Stimulated activated CD4-positive, alpha-beta T cell treated with anti-CD3 and anti-CD28 coated beads, Interleukin-12 subunit alpha, Interleukin-12 subunit beta, amount 100 ng/mL, for 24 hours (primary cell): ENCODE results near the gene MYOM3.

Experiments used
- DNase-seq, 2 experiments: peaks; one replicate each; pipeline ENCODE4 v3.0.0-alpha.2; 2020; ENCODE audit warnings: low read depth in 2 of 2

MYOM3 gene

DNA sequence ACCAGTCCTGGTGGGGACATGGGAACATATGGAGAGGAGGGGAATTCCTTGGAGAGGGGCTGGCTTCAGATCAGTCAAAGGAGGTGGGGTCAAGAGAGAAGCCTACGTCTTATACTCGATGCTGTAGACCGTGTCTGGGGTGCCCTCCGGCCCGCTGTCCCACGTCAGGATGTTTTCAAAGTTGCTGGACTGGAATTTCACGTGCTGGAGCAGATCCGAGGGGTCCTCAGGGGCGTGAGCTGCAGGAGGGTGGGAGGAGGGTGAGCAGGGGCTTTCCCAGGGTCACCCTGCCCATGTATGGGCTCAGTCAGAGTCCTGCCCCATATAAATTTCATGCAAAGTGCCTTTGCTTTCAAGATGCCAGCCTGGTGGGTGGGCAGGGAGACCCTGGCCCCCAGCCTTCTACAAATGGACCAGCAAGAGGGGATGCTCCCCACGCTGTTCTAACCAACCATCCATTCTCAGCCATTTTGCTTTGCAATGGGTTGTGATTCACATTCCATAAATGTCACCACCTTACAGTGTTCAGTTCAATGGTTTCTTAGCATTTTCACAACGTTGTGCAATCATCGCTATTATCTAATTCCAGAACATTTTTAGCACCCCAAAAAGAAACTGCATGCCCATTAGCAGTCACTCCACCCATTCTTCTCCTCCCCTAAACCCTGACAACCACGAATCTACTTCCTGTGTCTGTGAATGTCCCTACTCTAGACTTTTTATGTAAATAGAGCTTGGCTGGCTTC lies 26.7 kb upstream of the MYOM3 start:
- DNase-seq: no peak

DNA sequence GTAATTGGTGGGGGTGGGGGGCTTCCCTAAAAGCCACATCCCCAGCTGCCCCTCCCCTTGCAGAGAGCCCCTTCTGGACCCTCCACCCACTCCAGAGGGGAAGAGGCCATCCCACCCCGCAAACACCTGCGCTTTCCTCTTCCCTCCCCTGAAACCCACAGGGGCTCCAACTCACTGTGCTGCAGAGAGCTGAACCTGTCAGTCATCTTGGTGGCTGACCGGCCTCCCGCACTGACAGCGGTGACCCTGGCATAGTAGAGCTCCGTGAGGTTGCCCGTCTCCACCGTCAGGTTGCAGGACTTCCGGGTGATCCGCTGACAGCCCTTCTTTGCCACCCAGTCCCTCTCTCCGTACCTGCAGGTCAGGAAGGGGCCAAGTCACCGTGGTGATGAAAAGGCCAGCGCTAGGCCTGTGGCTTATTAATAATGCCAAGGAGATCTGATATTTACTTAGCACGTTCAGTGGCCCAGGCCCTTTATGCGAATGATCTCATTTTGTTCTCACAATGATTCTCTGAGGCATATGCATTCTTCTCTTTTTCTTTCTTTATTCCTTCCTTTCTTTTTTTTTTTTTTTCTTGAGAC lies 25.1 kb upstream of the MYOM3 start:
- DNase-seq: no peak

DNA sequence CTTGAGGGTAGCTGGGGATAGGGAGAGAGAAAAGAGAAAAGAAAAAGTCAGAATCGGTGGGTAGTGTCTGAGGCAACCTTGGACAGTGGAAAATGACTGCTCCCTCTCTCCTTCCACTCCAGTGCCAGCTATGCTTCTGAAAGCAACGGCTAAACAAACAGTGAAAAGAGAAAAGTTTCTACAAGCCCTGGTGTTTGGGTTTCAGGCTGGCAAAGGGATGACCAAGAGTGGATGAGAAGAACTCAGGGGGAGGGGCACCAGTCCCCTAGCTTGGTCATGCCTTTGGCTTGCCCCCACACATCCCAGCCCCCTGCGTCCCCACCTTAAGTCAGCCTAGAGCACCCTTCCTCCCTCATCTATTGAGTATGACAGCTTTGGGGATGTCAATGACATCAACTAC lies 22.4 kb upstream of the MYOM3 start:
- DNase-seq: no peak

DNA sequence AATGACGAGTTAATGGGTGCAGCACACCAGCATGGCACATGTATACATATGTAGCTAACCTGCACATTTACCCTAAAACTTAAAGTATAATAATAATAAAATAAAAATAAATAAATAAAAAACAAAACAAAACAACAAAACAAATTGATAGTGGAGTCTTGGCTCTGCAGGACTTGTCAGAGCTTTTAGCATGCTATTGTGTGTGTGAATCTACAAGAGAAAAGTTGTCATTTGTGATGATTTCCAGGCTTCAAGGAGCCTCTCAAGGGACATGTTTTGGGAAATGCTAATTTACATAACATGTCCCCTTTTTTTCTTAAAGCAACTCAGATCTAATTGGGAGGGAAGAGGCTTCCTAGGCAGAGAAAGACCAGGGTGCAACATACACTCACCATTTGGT lies 21.9 kb upstream of the MYOM3 start:
- no peak for DNase-seq

DNA sequence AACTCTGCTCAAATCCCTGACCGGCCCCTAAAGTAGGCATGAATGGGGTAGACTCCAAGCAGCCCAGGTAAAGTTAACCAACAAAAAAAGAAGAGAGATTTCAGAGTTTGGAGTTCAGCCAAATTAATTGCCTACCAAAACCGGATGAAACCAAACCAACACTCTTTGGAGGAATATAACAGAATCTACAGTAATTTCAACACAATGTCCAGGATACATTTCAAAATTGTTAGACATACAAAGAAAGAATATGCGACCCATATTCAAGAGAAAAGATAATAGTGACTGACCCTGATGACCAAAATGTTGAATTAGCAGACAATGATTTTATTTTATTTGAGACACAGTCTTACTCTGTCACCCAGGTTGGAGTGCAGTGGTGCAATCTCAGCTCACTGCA lies 18.4 kb upstream of the MYOM3 start:
- no peak for DNase-seq

DNA sequence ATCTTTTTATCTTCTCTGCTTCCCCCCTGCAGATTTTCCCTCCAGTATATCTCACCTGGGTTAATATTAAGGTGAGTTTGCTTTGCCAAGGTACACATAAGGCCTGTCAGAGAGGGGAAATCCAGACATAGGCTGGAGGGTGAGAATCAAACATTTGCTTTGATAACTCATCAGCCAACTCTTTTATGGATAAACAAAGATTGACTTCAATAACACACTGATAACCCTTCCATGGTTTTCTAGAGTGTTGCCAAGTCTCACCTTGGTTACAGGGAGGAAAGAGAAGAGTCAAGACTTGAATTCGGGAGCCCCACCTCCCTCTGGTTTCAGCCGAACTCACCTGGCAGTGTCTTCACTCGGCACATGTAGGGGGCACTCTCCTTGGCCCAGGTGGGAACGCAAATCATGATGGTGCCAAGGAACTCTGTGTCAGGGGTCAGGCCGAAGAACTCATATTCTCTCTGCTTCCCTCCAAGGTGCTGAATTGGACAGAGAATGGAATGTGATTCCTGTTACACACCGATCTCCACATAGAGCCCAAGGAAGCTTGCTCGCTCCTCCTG lies 15.9 kb upstream of the MYOM3 start:
- no peak for DNase-seq

DNA sequence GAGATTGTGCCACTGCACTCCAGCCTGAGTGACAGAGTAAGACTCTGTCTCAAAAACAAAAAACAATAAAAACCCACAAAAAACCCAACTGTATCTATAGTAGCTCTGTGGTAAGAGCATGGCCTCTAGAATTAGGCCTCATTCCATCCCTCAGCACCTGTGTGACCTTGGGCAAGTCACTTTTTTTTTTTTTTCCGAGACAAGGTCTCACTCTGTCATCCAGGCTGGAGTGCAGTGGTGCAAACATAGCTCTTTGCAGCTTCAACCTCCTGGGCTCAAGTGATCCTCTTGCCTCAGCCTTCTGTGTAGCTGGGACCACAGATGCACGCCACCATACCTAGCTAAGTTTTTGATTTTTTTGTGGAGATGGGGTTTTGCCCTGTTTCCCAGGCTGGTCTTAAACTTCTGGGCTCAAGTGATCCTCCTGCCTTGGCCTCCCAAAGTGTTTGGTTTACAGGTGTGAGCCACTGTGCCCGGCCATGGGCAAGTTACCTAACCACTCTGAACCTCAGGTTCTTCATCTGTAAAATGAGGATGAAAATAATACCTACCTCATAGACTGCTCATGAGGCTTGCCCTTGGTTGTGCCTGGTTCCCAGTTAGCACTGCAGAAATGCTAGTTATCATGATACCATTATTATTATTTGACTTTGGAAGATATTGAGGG lies 15.3 kb upstream of the MYOM3 start:
- no peak for DNase-seq

DNA sequence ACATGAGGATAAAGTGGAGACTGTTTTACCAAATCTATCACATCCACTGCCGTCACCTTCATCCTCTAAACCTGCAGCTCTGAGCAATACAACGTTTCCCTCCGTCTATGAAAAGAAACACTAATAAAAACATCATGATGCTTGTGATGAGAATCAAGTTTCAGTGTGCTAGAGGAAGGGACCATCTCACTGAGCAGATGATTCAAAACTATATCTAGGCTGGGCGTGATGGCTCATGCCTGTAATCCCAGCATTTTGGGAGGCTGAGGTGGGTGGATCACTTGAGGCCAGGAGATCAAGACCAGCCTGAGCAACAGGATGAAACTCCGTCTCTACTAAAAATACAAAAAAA lies 14.7 kb upstream of the MYOM3 start:
- no peak for DNase-seq

DNA sequence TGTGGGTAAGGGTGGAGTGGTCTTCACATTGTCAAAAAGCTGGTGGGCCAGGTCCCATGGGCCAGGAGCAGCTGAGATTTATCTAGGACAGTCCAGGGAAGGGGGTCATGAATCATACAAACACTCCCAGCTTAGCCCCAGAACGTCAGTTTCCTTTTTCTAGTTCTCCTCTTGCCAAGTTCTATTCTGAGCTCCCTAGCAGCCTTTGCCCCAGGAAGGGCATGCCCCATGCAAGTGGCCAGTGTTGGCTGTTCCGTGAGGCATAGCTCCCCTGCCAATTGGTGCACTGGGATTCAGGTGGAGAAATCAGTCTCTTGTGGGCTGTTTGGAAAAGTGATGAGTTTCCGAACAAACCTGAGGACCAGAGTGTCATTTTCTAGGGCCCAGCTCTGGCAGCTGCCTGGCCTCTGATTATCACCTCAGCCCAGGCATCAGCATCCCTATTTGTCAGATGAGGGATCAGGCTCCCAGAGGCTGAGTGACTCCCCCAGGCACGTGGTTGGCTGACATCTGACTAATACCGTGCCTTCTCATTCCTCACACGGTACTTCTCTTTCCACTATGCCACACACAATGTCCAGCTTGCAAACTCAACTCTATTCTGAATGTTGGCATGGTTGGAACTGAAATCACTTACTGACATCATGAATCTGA lies 14.2 kb upstream of the MYOM3 start:
- no peak for DNase-seq

DNA sequence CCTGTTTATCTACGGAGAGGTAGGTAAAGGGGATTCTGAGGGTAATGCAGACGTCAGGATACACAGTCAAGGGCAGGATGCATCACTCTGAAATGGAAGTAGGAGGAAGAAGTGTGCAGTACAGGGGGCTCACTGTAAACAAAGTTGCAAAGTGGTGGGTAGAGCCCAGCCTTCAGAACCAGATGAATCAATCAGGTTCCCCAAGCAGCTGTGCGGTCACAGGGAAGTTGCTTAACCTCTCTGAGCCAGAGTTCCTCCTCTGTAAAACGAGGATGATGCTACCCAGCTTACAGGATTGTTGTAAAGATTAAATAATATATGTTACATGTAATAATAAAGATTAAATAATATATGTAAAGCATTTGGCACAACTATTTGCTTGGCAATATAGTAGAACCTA lies 13.5 kb upstream of the MYOM3 start:
- no peak for DNase-seq

DNA sequence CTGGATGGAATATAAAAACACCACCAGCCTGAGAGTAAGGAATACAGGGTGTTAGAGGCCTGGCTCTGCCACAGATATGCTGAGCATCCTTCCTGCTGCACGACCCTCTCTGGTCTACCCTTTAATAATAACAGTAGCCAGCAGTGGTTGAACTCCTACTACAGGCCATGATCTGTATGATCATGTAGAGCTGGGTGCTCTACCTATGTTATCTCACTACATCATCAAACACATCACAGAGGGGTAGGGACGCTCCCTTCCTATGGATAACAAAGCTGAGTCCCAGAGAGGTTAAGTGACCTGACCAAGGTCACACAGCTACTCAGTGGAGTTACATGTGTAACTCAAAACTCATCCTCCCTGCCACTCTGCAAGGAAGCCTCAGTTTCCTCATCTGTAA lies 13.0 kb upstream of the MYOM3 start:
- no peak for DNase-seq

DNA sequence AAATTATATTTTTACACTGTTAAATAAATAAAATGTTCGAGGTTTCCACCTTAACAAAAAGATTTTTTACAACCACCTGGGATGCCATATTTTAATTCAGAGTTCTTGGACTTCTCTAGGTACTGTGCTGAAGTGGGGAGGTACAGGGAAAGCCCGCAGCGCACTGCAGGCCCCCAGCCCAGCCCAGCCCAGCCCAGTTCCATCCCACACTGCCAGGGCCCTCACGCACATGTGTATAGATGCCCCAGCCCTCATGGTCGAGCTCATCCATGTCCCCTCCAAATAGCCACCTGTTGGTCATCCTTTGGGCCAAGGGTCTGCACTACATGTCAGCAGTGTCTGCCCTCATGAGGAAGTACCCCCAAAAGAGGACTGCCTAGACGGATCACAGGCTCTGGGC lies 11.7 kb upstream of the MYOM3 start:
- no peak for DNase-seq

DNA sequence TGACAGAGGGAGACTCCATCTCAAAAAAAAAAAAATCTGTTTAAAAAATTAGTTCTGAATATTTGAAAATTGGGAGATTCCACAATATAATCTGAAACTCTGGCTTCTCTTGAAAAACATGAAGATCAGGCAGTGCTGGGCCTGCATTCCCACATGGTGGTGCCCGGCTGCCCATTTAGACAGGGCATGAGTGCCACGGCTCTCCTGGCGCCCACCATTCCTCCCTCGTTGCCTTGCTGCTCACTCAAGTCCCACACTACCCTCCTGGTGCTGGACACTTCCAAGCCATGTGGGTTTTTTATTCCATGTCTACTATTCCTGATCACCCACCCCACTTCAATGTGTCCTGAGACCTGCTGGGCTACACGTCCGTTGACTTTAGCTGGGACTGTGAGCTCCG lies 10.8 kb upstream of the MYOM3 start:
- DNase-seq: no peak

DNA sequence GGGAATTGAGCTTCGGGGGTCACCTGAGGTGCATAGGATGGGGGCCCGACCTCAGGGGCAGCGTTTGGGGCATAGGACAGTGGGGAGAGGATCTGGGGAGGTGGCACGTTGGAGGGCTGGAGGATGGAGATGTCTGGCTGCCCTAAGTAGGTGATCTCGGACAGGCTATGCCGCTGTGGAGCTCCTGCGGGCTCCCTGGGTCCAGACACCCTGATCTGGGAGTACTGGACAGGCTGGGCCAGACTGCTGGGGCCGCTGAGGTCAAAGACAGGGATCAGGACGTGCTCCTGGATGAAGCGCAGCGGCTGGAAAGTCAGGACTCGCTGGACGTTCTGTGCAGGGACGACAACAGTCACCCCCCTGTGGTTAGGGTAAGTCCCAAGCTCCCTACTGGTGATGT lies 9.5 kb upstream of the MYOM3 start:
- no peak for DNase-seq

DNA sequence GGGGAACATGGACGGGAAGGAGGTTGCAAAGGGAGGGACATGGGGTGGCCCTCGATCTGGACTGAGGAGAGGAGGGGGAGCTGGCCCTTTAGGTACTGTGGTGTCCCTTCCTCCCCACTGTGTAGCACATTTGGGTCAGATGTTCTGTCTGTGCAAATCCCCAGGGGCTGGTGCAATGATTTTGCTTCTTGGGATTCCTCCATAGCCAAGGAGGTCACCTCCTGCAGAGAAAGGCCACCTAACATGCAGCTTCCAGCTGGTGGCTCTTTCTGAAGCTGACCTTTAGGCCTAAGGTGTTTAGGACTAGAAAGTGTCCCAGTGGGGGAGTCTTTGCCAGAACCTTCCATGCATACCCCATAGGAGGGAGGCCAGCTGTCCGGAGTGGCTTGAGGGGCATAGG lies 9.0 kb upstream of the MYOM3 start:
- no peak for DNase-seq

DNA sequence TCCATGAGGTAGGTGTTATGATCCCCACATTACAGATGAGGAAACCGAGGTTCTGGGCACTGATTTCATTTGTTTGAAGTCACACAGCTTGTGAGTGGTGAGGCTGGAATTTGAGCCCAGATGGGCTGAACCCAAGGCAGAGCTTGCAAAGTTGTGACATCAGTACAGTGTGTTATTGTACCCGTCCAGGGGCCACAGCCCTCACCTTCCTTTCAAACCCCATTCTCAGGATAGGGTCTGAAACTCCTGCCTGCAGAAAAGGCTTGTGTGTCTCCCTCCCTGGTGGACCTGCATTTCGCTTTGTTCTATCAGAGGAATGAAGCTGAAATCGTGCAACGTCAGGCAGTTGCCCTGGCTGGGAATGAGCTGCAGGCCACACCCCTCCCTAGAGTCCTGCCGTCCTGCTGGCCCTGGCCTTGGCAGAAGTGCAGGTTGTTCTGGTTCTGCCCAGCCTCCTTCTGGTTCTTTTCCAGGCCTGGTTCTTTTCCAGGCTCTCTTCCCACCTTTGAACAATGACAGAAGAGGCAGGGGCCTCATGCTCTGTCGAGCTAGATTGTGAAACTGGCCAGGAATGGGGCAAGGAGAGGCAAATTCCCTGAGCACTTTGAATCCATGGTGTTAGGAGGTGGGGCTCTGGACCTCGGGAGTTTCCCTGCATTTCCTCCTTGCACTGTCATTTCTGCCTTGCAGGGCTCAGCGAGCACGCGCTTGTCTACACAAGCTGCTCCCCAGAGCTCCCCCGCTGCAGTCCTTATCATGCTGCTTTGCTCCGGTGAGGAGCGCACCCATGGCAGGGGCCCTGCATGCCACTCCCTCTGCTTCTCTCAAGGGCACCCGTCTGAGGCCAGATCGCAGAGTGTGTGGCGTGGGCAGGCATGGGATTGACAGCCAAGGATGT lies 8.2 kb upstream of the MYOM3 start:
- DNase-seq: no peak

DNA sequence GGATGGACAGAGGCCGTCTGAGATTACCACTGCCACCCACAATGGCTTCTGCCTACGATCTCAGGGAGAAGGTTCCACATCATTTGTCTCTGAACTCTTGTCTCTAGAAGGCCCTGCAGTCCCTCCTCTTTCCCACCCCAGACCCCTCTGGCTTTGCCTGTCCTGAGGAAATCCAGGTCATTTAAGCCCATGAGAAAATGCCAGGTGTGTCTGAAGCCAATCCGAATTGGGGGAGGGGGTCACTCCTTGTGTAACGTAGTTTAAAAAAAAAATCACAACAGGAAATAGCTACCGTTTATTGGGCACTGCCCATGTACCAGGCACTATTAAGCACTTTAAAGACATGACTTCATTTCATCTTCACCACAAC lies 7.5 kb upstream of the MYOM3 start:
- DNase-seq: no peak

DNA sequence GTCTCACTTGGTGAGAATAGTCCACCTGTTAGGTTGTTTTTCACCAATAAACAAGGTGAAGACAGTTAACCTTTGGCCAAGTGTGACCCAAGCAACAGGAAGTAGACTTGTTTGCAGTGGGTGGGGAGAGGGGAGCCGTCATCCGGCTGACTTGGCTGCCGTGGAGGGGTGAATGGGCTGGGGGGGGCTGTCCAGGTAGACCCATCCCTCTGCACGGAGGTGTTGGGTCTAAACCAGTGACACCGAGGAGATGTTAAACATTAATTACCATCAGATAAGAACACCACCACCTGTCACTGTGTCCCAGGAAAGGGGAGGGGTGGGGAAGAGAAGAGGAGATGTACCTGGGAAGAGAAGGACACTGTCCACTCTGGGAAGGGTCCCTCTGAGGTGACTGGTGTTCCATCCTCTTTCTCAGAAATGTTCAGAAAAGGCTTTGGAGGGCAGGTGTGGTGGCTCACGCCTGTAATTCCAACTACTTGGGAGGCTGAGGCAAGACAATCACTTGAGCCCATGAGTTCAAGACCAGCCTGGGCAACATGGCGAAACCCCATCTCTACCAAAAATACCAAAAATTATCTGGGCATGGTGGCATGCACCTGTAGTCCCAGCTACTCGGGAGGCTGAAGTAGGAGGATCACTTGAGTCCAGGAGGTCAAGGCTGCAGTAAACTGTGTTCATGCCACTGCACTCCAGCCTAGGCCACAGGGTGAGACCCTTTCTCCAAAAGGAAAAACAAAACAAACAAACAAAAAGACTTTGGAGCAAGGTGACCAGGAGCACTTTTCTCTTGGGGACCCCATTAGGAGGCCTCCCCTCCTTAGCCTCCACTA lies 6.7 kb upstream of the MYOM3 start:
- no peak for DNase-seq

DNA sequence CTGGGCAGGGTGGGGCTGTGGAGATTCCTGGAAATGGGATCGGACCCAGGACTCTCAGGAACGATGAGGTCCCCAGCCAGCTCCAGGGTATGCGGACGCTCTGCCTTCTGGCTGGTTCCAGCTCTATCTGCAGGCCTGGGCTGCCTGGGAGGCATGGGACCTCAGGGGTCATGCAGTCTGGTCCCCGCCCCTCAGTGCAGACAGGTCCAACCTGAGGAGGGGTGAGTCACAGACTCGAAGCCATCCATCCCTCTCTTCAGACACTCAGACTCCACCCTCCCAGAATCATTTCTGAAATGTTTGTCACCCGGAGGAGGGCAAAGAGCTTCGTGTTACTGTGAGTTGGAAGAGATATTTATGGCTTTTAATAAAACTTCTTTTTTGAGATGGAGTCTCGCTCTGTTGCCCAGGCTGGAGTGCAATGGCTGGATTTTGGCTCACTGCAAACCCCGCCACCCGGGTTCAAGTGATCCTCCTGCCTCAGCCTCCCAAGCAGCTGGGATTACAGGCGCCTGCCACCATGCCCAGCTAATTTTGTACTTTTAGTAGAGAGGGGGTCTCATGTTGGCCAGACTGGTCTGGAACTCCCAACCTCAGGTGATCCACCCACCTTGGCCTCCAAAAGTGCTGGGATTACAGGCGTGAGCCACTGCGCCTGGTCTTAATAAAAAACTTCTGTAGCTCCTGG lies 5.9 kb upstream of the MYOM3 start:
- no peak for DNase-seq

DNA sequence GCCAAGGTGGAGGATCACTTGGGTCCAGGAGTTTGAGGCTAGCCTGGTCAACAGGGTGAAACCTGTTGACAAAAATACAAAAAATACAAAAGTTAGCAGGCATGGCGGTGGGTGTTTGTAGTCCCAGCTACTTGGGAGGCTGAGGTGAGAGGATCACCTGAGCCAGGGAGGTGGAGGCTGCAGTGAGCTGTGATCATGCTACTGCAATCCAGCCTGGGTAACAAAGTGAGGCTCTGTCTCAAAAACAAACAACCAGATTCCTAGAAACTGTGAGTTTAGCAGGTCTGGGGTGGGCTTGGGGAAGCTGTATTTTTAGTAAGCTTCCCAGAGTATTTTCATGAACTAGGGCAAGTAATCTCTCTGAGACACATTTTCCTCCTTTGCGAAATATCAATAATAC lies 5.2 kb upstream of the MYOM3 start:
- no peak for DNase-seq
